ENCODE measurements around the gene MARK3. TPM values are rescaled to one million over a fixed set of nuclear protein-coding genes. Genes with fewer than 3 reads are reported as not detected.
A peak's percentile ranks its signal among the peaks of the same experiment; 100 is the strongest.

The MARK3 gene
- polyA plus RNA-seq, 1 experiment = 109 TPM

DNA sequence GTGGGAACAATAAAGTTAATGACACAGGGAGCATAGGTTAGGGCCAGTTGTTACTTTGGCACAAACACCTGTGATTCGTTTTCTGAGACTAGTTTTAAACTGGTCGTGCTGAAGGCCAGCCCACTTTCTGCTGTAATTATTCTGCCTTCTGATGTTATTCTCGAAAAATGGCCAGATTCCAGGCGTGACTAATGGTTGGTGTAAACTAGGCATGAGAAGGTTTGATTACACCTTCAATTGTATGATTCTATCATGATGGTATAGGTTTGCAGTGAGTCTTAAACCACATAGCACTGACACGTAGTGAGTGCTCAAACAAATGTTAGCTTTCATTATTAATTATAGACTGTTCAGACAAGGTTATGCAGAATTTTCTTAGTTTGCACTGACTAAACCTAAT, 98.4 kb downstream of the MARK3 start:
- peak; percentile 80 for DNase-seq (ENCODE audit: low read depth, low spot score)
- ChIA-PET POLR2A (interaction anchor here (0.6 kb wide), 1 partner anchor 140 kb away, joined by 3 read pairs; no protein-coding TSS in a partner anchor), CTCF (no interaction called here)

DNA sequence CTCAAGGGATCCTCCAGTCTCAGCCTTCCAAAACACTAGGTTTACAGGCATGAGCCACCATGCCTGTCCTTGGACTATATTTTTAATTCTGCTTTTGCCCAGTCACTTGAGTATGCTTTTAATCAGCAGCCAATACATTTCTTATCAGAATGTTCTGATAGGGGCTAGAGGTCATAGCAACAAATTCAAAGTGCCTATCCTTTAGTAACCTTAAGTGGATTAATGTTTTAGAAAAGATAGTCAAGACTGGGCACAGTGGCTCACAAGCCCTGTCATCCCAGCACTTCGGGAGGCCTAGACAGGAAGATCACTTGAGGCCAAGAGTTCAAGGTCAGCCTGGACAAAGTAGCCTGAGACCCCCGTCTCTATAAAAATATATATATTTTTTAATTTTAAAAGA, 100.3 kb downstream of the MARK3 start:
- H3K27ac ChIP-seq (ENCODE audit: low read depth, low read length) = no peak overlapping the region
- DNase-seq (ENCODE audit: low read depth, low spot score) = no peak
- no peak overlapping the region for H3K4me3 ChIP-seq (ENCODE audit: low read depth, low read length)
- TF ChIP-seq, protein P1, sequence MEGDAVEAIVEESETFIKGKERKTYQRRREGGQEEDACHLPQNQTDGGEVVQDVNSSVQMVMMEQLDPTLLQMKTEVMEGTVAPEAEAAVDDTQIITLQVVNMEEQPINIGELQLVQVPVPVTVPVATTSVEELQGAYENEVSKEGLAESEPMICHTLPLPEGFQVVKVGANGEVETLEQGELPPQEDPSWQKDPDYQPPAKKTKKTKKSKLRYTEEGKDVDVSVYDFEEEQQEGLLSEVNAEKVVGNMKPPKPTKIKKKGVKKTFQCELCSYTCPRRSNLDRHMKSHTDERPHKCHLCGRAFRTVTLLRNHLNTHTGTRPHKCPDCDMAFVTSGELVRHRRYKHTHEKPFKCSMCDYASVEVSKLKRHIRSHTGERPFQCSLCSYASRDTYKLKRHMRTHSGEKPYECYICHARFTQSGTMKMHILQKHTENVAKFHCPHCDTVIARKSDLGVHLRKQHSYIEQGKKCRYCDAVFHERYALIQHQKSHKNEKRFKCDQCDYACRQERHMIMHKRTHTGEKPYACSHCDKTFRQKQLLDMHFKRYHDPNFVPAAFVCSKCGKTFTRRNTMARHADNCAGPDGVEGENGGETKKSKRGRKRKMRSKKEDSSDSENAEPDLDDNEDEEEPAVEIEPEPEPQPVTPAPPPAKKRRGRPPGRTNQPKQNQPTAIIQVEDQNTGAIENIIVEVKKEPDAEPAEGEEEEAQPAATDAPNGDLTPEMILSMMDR (IDR thresholded peaks at IDR 0.05; ENCODE audit: low read depth, low read length) = no peak
- ChIA-PET POLR2A (no interaction called here), CTCF (interaction anchor here (0.7 to 1.0 kb wide), 2 partner anchors 79 to 91 kb away, joined by 3 to 4 read pairs; no protein-coding TSS in a partner anchor)
- H3K9me3 ChIP-seq (ENCODE audit: control insufficient read depth, insufficient read depth, low read length) = no peaks in the 10 kb centered on the region
- no peaks in the 10 kb centered on the region for H3K27me3 ChIP-seq (ENCODE audit: control insufficient read depth, insufficient read depth, low read length)

More for the DNA sequence above, 98.4 kb downstream of the MARK3 start:
- Histone ChIP-seq H3K27me3 (ENCODE audit: control insufficient read depth, insufficient read depth, low read length) (no peaks in the 10 kb centered on the region), H3K27ac (ENCODE audit: low read depth, low read length) (peak overlapping the region; percentile 79), H3K9me3 (ENCODE audit: control insufficient read depth, insufficient read depth, low read length) (no peaks in the 10 kb centered on the region), H3K4me3 (ENCODE audit: low read depth, low read length) (peak overlapping the region; percentile 18; the same call in 1 of the 2 replicates)
- TF ChIP-seq, protein P1 (IDR thresholded peaks at IDR 0.05; ENCODE audit: low read depth, low read length) = no peak

DNA sequence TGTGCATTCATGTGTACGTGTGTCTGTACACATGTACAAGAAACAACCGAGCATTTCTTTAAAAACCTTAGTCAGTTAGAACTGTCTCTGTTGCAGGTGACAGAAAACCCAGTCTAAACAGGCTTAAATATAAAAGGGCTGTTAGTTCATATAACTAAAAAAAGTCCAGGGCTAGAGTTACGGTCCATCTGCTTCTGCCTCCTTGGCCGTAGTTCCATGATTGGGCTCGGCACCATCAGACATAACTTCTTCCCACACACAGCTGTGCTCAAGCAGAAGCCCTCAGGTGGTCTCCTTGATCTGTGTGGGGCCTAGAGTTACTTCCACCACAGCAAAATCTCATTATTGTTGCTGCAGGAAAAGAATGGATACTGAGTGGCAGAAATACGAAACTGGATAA, 102.9 kb downstream of the MARK3 start:
- H3K27me3 ChIP-seq (ENCODE audit: control insufficient read depth, insufficient read depth, low read length) = no peaks in the 10 kb centered on the region
- H3K27ac ChIP-seq (ENCODE audit: low read depth, low read length) = no peak overlapping the region
- TF ChIP-seq, protein P1 (IDR thresholded peaks at IDR 0.05; ENCODE audit: low read depth, low read length) = no peak
- ChIA-PET POLR2A (no interaction called here), CTCF (interaction anchor here (4.3 kb wide), 1 partner anchor 11 kb away, joined by 26 read pairs; no protein-coding TSS in a partner anchor)
- H3K9me3 ChIP-seq (ENCODE audit: control insufficient read depth, insufficient read depth, low read length) = no peaks in the 10 kb centered on the region
- DNase-seq (ENCODE audit: low read depth, low spot score) = no peak
- no peak overlapping the region for H3K4me3 ChIP-seq (ENCODE audit: low read depth, low read length)

DNA sequence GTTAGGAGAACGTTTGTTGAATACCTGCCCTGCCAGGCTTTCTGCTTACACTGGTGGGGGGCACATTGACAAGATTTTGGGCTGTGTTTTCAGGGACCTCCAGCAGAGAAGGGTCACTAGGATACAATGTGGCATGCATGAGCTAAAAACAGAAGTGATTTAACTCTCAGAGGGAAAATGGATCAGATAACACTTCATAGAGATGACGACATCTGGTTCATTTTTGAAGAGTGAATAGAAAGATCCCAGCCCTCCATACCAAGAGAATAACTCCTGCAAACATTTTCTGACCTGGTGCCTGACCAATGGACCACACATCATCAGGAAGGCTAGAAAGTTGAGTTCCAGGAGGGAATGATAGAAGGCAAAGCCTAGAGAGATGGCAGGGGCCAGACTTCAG, 103.7 kb downstream of the MARK3 start:
- POLR2A ChIA-PET = no interaction called here
- Histone ChIP-seq H3K27me3 (ENCODE audit: control insufficient read depth, insufficient read depth, low read length) (no peaks in the 10 kb centered on the region), H3K27ac (ENCODE audit: low read depth, low read length) (peak overlapping the region; percentile 58), H3K9me3 (ENCODE audit: control insufficient read depth, insufficient read depth, low read length) (no peaks in the 10 kb centered on the region), H3K4me3 (ENCODE audit: low read depth, low read length) (no peak overlapping the region)
- TF ChIP-seq, protein P1 (IDR thresholded peaks at IDR 0.05; ENCODE audit: low read depth, low read length) = no peak
- CTCF ChIA-PET = interaction anchor here (4.3 kb wide), 1 partner anchor 10 kb away, joined by 26 read pairs; no protein-coding TSS in a partner anchor
- DNase-seq (ENCODE audit: low read depth, low spot score) = peak; percentile 16

DNA sequence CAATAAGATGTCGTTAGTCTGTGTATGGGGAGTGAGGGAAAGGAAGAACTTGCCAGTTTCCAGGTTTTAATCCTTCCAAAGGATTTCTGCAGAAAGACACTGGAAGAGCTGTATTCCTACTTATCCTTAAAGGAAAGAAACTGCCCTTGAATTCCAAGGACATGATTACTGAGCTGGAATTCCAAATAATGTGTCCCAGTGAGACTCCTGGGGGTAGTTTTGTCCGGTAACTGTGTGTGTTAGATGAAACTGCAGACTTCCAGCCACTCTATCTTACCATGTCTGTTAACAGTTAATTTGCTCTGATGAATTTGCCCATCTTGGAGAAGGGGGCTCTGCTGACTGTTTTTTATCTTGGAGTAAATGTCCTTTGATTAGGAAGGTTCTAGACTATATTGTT, 104.4 kb downstream of the MARK3 start:
- no peak overlapping the region for H3K27ac ChIP-seq (ENCODE audit: low read depth, low read length)
- H3K9me3 ChIP-seq (ENCODE audit: control insufficient read depth, insufficient read depth, low read length) = no peaks in the 10 kb centered on the region
- ChIA-PET CTCF (interaction anchor here (4.3 kb wide), 1 partner anchor 10 kb away, joined by 26 read pairs; no protein-coding TSS in a partner anchor), POLR2A (no interaction called here)
- H3K27me3 ChIP-seq (ENCODE audit: control insufficient read depth, insufficient read depth, low read length) = no peaks in the 10 kb centered on the region
- TF ChIP-seq, protein P1 (IDR thresholded peaks at IDR 0.05; ENCODE audit: low read depth, low read length) = no peak
- H3K4me3 ChIP-seq (ENCODE audit: low read depth, low read length) = no peak overlapping the region
- no peak for DNase-seq (ENCODE audit: low read depth, low spot score)

Data from AG04450 (cell line).